Endodermal cell (in vitro differentiated cells): ENCODE data around the gene OR10A2. TPM values are rescaled to one million over a fixed set of nuclear protein-coding genes. Genes with fewer than 3 reads are reported as not detected.
"Not testable (repeated sequence)": the region's sequence is repeated elsewhere in the genome, so short reads cannot be mapped to it uniquely, and the experiment has no call there.

Experiments
- DNase-seq: peaks from one replicate; pipeline ENCODE4 v3.0.0-alpha.2; 2017
- H3K27ac ChIP-seq: 2 replicates; pipeline ENCODE4 v1.5.1; 2013; ENCODE audit warnings: mild to moderate bottlenecking, low read depth, low read length, moderate library complexity
- H3K27me3 ChIP-seq: 2 replicates; pipeline ENCODE4 v1.6.1; 2013; ENCODE audit warnings: mild to moderate bottlenecking, low read length, moderate library complexity; ENCODE audit not compliant: insufficient read depth, control insufficient read depth, poor library complexity, severe bottlenecking
- H3K36me3 ChIP-seq: 2 replicates; pipeline ENCODE4 v1.7.0; 2013; ENCODE audit warnings: mild to moderate bottlenecking, low read length, moderate library complexity; ENCODE audit not compliant: control insufficient read depth, insufficient read depth
- H3K4me1 ChIP-seq: one replicate; pipeline ENCODE4 v1.7.0; 2013; ENCODE audit warnings: low read length; ENCODE audit not compliant: control insufficient read depth, insufficient read depth
- H3K4me3 ChIP-seq: 2 replicates; pipeline ENCODE4 v1.5.1; 2013; ENCODE audit warnings: mild to moderate bottlenecking, low read length, moderate library complexity
- H3K9ac ChIP-seq: 2 replicates; pipeline ENCODE4 v1.6.1; 2013; ENCODE audit warnings: mild to moderate bottlenecking, low read length, moderate library complexity; ENCODE audit not compliant: poor library complexity, severe bottlenecking; ENCODE audit errors: extremely low read depth
- H3K9me3 ChIP-seq: 2 replicates; pipeline ENCODE4 v1.6.1; 2013; ENCODE audit warnings: mild to moderate bottlenecking, low read length, moderate library complexity; ENCODE audit not compliant: control insufficient read depth
- H3K27ac Mint-ChIP-seq: 2 replicates; pipeline ENCODE4 v1.8.0; 2020; ENCODE audit warnings: mixed read lengths
- H3K27me3 Mint-ChIP-seq: 2 replicates; pipeline ENCODE4 v1.8.0; 2021; ENCODE audit warnings: mild to moderate bottlenecking, mixed read lengths; ENCODE audit not compliant: insufficient read depth
- H3K36me3 Mint-ChIP-seq: 2 replicates; pipeline ENCODE4 v1.8.0; 2020; ENCODE audit warnings: low read depth, mixed read lengths
- H3K4me1 Mint-ChIP-seq: 2 replicates; pipeline ENCODE4 v1.8.0; 2020; ENCODE audit warnings: mixed read lengths
- H3K4me3 Mint-ChIP-seq: 2 replicates; pipeline ENCODE4 v1.8.0; 2020; ENCODE audit warnings: mild to moderate bottlenecking, moderate library complexity, mixed read lengths
- H3K9me3 Mint-ChIP-seq: 2 replicates; pipeline ENCODE4 v1.8.0; 2020; ENCODE audit warnings: mild to moderate bottlenecking, mixed read lengths
- CTCF ChIP-seq: fragments of 200-600 bp; sonication (generic); conservative IDR thresholded peaks from 2 replicates; pipeline ENCODE4 v1.5.0; 2021; ENCODE audit warnings: antibody characterized with exemption, mild to moderate bottlenecking
- WGBS, 2 experiments: methylation state at CpG; one replicate each; pipeline versions ENCODE4 v1.1.5 to v1.1.7; 2013; ENCODE audit warnings: missing lambda C conversion rate in 2 of 2, mixed read lengths in 1 of 2; ENCODE audit not compliant: insufficient coverage in 1 of 2, insufficient read length in 1 of 2; 5-methylcytosine and 5-hydroxymethylcytosine counted together
- total RNA-seq, 2 donors: library from RNA; stranded (reverse); fragmentation: NEBNext Ultra II Directional in 1 of 2; extraction: Animal tissue kit (Norgen Biotek cat#: 25700) in 1 of 2; gene quantifications; 2 replicates in 1 of 2; 3 replicates in 1 of 2; pipeline ENCODE4 v1.2.1, GENCODE V29; 2021

OR10A2 gene
- total RNA-seq, 2 donors from 2014 or later, result not detected

GRCh38 chr11:6845383-6845782 lies 17.5 kb upstream of the OR10A2 start, which contains the start of gene OR10A5:
Gene OR10A5, plus strand, starts transcription at chr11:6845683. Its CDS starts 0 bp downstream, at chr11:6845683.
- no peak within 1 kb of the TSS for H3K27ac Mint-ChIP-seq
- no peaks in the 10 kb centered on the region for H3K4me1 ChIP-seq
- no peak within 1 kb of the TSS for H3K27ac ChIP-seq
- no peak for TF ChIP-seq CTCF
- peaks cover 13% of the 10 kb centered on the region for H3K4me1 Mint-ChIP-seq
- H3K4me3 Mint-ChIP-seq, result no peak within 1 kb of the TSS
- no peaks in the 10 kb centered on the region for H3K27me3 Mint-ChIP-seq
- H3K9ac ChIP-seq, result no peak within 1 kb of the TSS
- H3K36me3 Mint-ChIP-seq, result peaks cover 3% of the 10 kb centered on the region
- WGBS, 2 experiments, result 89 to 100% methylated on average over 2 of the region's 3 CpGs
- no peak for DNase-seq
- no peaks in the 10 kb centered on the region for H3K9me3 ChIP-seq
- H3K36me3 ChIP-seq, result no peaks in the 10 kb centered on the region
- H3K4me3 ChIP-seq, result no peak within 1 kb of the TSS
- peaks cover 8% of the 10 kb centered on the region for H3K9me3 Mint-ChIP-seq
- no peaks in the 10 kb centered on the region for H3K27me3 ChIP-seq

DNA sequence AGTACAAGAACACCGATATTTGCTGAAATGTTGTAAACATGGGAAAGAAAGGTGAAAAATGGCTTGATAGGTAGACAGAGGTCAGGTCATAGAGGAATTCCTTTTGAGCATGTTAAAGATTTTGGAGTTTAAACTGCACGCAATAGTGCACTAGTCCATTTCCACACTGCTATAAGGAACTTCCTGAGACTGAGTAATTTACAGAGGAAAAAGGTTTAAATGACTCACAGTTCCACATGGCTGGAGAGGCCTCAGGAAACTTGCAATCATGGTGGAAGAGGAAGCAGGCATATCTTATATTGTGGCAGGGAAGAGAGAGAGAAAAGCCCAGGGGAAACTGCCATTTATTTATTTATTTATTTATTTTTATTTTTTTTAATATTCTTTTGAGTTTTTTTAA lies 12.3 kb upstream of the OR10A2 start:
- H3K27me3 ChIP-seq, result no peaks in the 10 kb centered on the region
- no peaks in the 10 kb centered on the region for H3K36me3 ChIP-seq
- H3K4me1 ChIP-seq, result no peaks in the 10 kb centered on the region
- 92 to 93% methylated on average over 1 to 2 of the region's 2 CpGs for WGBS, 2 experiments
- H3K9ac ChIP-seq, result no peak overlapping the region
- Mint-ChIP-seq H3K4me1 (peaks cover 6% of the 10 kb centered on the region), H3K27ac (no peak overlapping the region), H3K9me3 (peaks cover 30% of the 10 kb centered on the region), H3K27me3 (no peaks in the 10 kb centered on the region), H3K36me3 (peaks cover 3% of the 10 kb centered on the region), H3K4me3 (no peak overlapping the region)
- TF ChIP-seq CTCF, result no peak
- peaks cover 4% of the 10 kb centered on the region for H3K9me3 ChIP-seq
- DNase-seq, result no peak
- H3K27ac ChIP-seq, result no peak overlapping the region
- no peak overlapping the region for H3K4me3 ChIP-seq

DNA sequence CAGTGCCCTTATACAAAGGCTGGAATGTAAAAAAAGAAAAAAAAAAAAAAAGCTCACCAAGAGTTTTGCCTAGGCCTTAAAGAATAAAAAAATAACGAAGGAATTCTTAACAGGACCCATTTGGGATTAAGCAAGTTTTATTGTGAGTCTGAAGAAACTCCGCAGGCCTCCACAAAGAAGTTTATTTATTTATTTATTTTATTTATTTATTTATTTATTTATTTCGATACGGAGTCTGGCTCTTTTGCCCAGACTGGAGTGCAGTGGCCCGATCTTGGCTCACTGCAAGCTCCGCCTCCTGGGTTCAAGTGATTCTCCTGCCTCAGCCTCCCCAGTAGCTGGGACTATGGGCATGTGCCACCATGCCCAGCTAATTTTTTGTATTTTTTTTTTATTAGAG lies 8.1 kb upstream of the OR10A2 start:
- not testable (repeated sequence) for H3K9ac ChIP-seq, H3K4me1 Mint-ChIP-seq, H3K36me3 ChIP-seq, H3K36me3 Mint-ChIP-seq, H3K27me3 Mint-ChIP-seq, H3K4me3 Mint-ChIP-seq, H3K27ac Mint-ChIP-seq, H3K4me1 ChIP-seq, H3K27me3 ChIP-seq, DNase-seq, H3K27ac ChIP-seq, H3K9me3 ChIP-seq, H3K4me3 ChIP-seq
- H3K9me3 Mint-ChIP-seq, result peaks cover 38% of the 10 kb centered on the region
- 80 to 89% methylated on average over 2 to 5 of the region's 6 CpGs for WGBS, 2 experiments

- no peak for DNase-seq
- H3K27me3 ChIP-seq, result no peaks in the 10 kb centered on the region
- WGBS, 2 experiments, result 100% methylated on average over 1 of the region's 1 CpG; no CpG with 5 or more reads in 1 of the 2 experiments
- H3K9me3 ChIP-seq, result peaks cover 4% of the 10 kb centered on the region
- H3K4me3 Mint-ChIP-seq, result no peak overlapping the region
- H3K9ac ChIP-seq, result no peak overlapping the region
- TF ChIP-seq CTCF, result no peak
- H3K27ac ChIP-seq, result no peak overlapping the region
- no peak overlapping the region for H3K4me3 ChIP-seq
- H3K27ac Mint-ChIP-seq, result no peak overlapping the region
- peaks cover 39% of the 10 kb centered on the region for H3K9me3 Mint-ChIP-seq
- peaks cover 2% of the 10 kb centered on the region for H3K36me3 Mint-ChIP-seq
- peaks cover 6% of the 10 kb centered on the region for H3K4me1 Mint-ChIP-seq
- no peaks in the 10 kb centered on the region for H3K27me3 Mint-ChIP-seq
- H3K36me3 ChIP-seq, result no peaks in the 10 kb centered on the region
- no peaks in the 10 kb centered on the region for H3K4me1 ChIP-seq
Measured at GRCh38 chr11:6855971-6856541, 6.8 kb upstream of the OR10A2 start.
